SU-DHL-6 (cell line): ENCODE data around the gene UQCRHL.

ENCODE experiments used
- EZH2phosphoT487 ChIP-seq: fragments of 200-600 bp; sonication (generic), shearing (Covaris generic); conservative IDR thresholded peaks from 2 replicates; pipeline ENCODE4 v1.6.1; 2018; ENCODE audit warnings: mild to moderate bottlenecking, antibody characterized with exemption, low read length, moderate library complexity, mixed read lengths
- TF ChIP-seq, protein P1 (sequence below): fragments of 200-600 bp; sonication (generic); IDR thresholded peaks from one replicate; pipeline ENCODE4 v1.5.1; 2017; ENCODE audit warnings: antibody characterized with exemption, mild to moderate bottlenecking, low read length, moderate library complexity; ENCODE audit not compliant: insufficient read depth, poor library complexity, severe bottlenecking

DNA sequence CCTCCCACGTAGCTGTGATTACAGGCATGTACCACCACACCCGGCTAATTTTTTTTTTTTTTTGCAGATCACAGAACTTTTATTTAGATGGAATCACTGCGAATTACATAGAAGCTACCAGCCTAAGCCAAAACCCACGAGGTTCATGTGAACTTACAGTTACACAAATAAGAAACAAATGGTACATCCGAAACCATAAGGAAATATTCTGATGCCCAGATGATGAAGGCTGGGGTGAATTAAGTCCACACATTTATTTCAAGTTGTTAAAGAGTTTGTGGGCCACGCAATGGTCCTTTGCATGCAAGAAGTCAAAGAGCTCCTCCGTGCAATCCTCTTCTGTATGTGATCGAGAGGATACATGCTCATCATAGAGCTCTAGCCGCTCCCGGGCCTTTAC, 328 bp downstream of the UQCRHL start:
- TF ChIP-seq, protein P1, sequence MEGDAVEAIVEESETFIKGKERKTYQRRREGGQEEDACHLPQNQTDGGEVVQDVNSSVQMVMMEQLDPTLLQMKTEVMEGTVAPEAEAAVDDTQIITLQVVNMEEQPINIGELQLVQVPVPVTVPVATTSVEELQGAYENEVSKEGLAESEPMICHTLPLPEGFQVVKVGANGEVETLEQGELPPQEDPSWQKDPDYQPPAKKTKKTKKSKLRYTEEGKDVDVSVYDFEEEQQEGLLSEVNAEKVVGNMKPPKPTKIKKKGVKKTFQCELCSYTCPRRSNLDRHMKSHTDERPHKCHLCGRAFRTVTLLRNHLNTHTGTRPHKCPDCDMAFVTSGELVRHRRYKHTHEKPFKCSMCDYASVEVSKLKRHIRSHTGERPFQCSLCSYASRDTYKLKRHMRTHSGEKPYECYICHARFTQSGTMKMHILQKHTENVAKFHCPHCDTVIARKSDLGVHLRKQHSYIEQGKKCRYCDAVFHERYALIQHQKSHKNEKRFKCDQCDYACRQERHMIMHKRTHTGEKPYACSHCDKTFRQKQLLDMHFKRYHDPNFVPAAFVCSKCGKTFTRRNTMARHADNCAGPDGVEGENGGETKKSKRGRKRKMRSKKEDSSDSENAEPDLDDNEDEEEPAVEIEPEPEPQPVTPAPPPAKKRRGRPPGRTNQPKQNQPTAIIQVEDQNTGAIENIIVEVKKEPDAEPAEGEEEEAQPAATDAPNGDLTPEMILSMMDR = no peak
- TF ChIP-seq EZH2phosphoT487 = no peak
